Mesenchymal stem cell (in vitro differentiated cells and primary cell): ENCODE results near the gene KAT6B.

Source experiments
- DNase-seq: peaks from one replicate; pipeline ENCODE4 v3.0.0-alpha.2; 2013
- H2AFZ ChIP-seq: one replicate; pipeline ENCODE4 v1.6.1; 2013; ENCODE audit warnings: low read depth, mild to moderate bottlenecking, control low read depth, inconsistent platforms, low read length, moderate library complexity
- H2AK5ac ChIP-seq: 2 replicates; pipeline ENCODE4 v1.6.1; 2013; ENCODE audit warnings: low read length, moderate library complexity, mild to moderate bottlenecking, inconsistent platforms; ENCODE audit not compliant: severe bottlenecking
- H2BK120ac ChIP-seq: one replicate; pipeline ENCODE4 v1.6.1; 2013; ENCODE audit warnings: low read depth, mild to moderate bottlenecking, inconsistent platforms, low read length, moderate library complexity
- H2BK12ac ChIP-seq, 2 experiments: one replicate each; pipeline ENCODE4 v1.6.1; 2013; ENCODE audit warnings: inconsistent platforms in 2 of 2, low read length in 2 of 2, mild to moderate bottlenecking in 2 of 2, moderate library complexity in 2 of 2, control low read depth in 1 of 2
- H2BK15ac ChIP-seq: one replicate; pipeline ENCODE4 v1.6.1; 2013; ENCODE audit warnings: mild to moderate bottlenecking, low read depth, inconsistent platforms; ENCODE audit not compliant: poor library complexity, severe bottlenecking
- H2BK5ac ChIP-seq: 2 replicates; pipeline ENCODE4 v1.6.1; 2013; ENCODE audit warnings: low read depth, mild to moderate bottlenecking, low read length, control low read depth, inconsistent platforms; ENCODE audit not compliant: poor library complexity, severe bottlenecking
- H3K14ac ChIP-seq, 2 experiments: one replicate each; pipeline ENCODE4 v1.6.1; 2013; ENCODE audit warnings: inconsistent platforms in 2 of 2, low read length in 2 of 2, control low read depth in 1 of 2, mild to moderate bottlenecking in 1 of 2, moderate library complexity in 1 of 2
- H3K18ac ChIP-seq, 2 experiments: one replicate each; pipeline ENCODE4 v1.6.1; 2013; ENCODE audit warnings: inconsistent platforms in 2 of 2, low read length in 2 of 2, control low read depth in 1 of 2, low read depth in 1 of 2, mild to moderate bottlenecking in 1 of 2
- H3K23ac ChIP-seq, 2 experiments: one replicate each; pipeline ENCODE4 v1.6.1; 2013; ENCODE audit warnings: inconsistent platforms in 2 of 2, low read length in 2 of 2, mild to moderate bottlenecking in 2 of 2, moderate library complexity in 2 of 2, control low read depth in 1 of 2
- H3K27ac ChIP-seq: 2 replicates; pipeline ENCODE4 v1.5.1; 2013; ENCODE audit warnings: mild to moderate bottlenecking, moderate library complexity, low read length, control low read depth, inconsistent platforms; ENCODE audit not compliant: poor library complexity, severe bottlenecking
- H3K27me3 ChIP-seq, 2 experiments: 2 replicates each; pipeline versions ENCODE4 v1.6.1 to v1.7.0; 2013; ENCODE audit warnings: low read length in 2 of 2, mild to moderate bottlenecking in 2 of 2, moderate library complexity in 2 of 2, control low read depth in 1 of 2, inconsistent platforms in 1 of 2; ENCODE audit not compliant: control insufficient read depth in 1 of 2, insufficient read depth in 1 of 2
- H3K36me3 ChIP-seq, 2 experiments: 2 replicates each; pipeline versions ENCODE4 v1.6.1 to v1.7.0; 2013; ENCODE audit warnings: low read length in 2 of 2, control low read depth in 1 of 2, inconsistent platforms in 1 of 2, low read depth in 1 of 2, mild to moderate bottlenecking in 1 of 2; ENCODE audit not compliant: insufficient read depth in 2 of 2, control insufficient read depth in 1 of 2
- H3K4ac ChIP-seq, 2 experiments: one replicate each; pipeline ENCODE4 v1.6.1; 2013; ENCODE audit warnings: inconsistent platforms in 2 of 2, low read length in 2 of 2, mild to moderate bottlenecking in 2 of 2, moderate library complexity in 2 of 2, control low read depth in 1 of 2, low read depth in 1 of 2
- H3K4me1 ChIP-seq: 2 replicates; pipeline ENCODE4 v1.6.1; 2013; ENCODE audit warnings: low read depth, low read length, control low read depth; ENCODE audit not compliant: control insufficient read depth, insufficient read depth
- H3K4me2 ChIP-seq: 2 replicates; pipeline ENCODE4 v1.6.1; 2013; ENCODE audit warnings: low read length, mild to moderate bottlenecking, inconsistent platforms; ENCODE audit not compliant: poor library complexity, severe bottlenecking
- H3K4me3 ChIP-seq, 2 experiments: 2 replicates each; pipeline versions ENCODE4 v1.5.1 to v1.7.0; 2013; ENCODE audit warnings: low read length in 2 of 2, mild to moderate bottlenecking in 2 of 2, control low read depth in 1 of 2, low read depth in 1 of 2; ENCODE audit not compliant: insufficient read depth in 1 of 2
- H3K79me1 ChIP-seq: replicated peaks from 2 replicates; pipeline ENCODE4 v1.6.1; 2013; ENCODE audit warnings: mild to moderate bottlenecking, control low read depth, low read length, inconsistent platforms; ENCODE audit not compliant: poor library complexity, severe bottlenecking
- H3K9ac ChIP-seq: 2 replicates; pipeline ENCODE4 v1.7.0; 2013; ENCODE audit warnings: mild to moderate bottlenecking, low read length, moderate library complexity
- H3K9me3 ChIP-seq: 2 replicates; pipeline ENCODE4 v1.7.0; 2013; ENCODE audit warnings: mild to moderate bottlenecking, low read length; ENCODE audit not compliant: control insufficient read depth
- H4K8ac ChIP-seq: one replicate; pipeline ENCODE4 v1.6.1; 2013; ENCODE audit warnings: inconsistent platforms, mild to moderate bottlenecking, low read length, moderate library complexity
- H4K91ac ChIP-seq: one replicate; pipeline ENCODE4 v1.6.1; 2013; ENCODE audit warnings: mild to moderate bottlenecking, low read length, inconsistent platforms
- WGBS: methylation state at CpG from one replicate; pipeline ENCODE4 v1.1.7; 2013; ENCODE audit warnings: mixed read lengths; 5-methylcytosine and 5-hydroxymethylcytosine counted together

KAT6B gene

GRCh38 chr10:74869635-74870034 lies 43.2 kb downstream of the KAT6B start:
- H3K4ac ChIP-seq = no peak overlapping the region
- peaks cover 25% of the 10 kb centered on the region for H3K79me1 ChIP-seq
- no peak overlapping the region for H2AFZ ChIP-seq
- DNase-seq = no peak
- WGBS = no CpG with 5 or more reads among the region's 2 CpGs
- H2BK15ac ChIP-seq = no peak overlapping the region
- H4K91ac ChIP-seq = no peak overlapping the region
- no peak overlapping the region for H3K4me2 ChIP-seq
- H3K36me3 ChIP-seq = no peaks in the 10 kb centered on the region
- H2BK120ac ChIP-seq = no peak overlapping the region
- no peak overlapping the region for H2AK5ac ChIP-seq
- H2BK12ac ChIP-seq = no peak overlapping the region
- H3K27ac ChIP-seq = no peak overlapping the region
- no peak overlapping the region for H3K4me3 ChIP-seq
- H3K23ac ChIP-seq = no peak overlapping the region
- no peak overlapping the region for H4K8ac ChIP-seq
- no peak overlapping the region for H3K9ac ChIP-seq
- no peaks in the 10 kb centered on the region for H3K27me3 ChIP-seq
- H3K14ac ChIP-seq = no peak overlapping the region
- H3K4me1 ChIP-seq = no peaks in the 10 kb centered on the region
- H3K9me3 ChIP-seq = no peaks in the 10 kb centered on the region
- H2BK5ac ChIP-seq = no peak overlapping the region
- H3K18ac ChIP-seq = no peak overlapping the region

- H3K14ac ChIP-seq = no peak overlapping the region
- no peak overlapping the region for H3K18ac ChIP-seq
- no peak overlapping the region for H3K23ac ChIP-seq
- no peak overlapping the region for H2BK120ac ChIP-seq
- H3K9me3 ChIP-seq = no peaks in the 10 kb centered on the region
- H3K4me2 ChIP-seq = no peak overlapping the region
- H2BK12ac ChIP-seq = no peak overlapping the region
- H2BK5ac ChIP-seq = no peak overlapping the region
- no peak overlapping the region for H2AFZ ChIP-seq
- H3K9ac ChIP-seq = no peak overlapping the region
- H2BK15ac ChIP-seq = no peak overlapping the region
- H3K36me3 ChIP-seq = no peaks in the 10 kb centered on the region
- H3K4me1 ChIP-seq = no peaks in the 10 kb centered on the region
- WGBS = no CpG with 5 or more reads among the region's 1 CpG
- no peak overlapping the region for H4K91ac ChIP-seq
- no peak overlapping the region for H2AK5ac ChIP-seq
- H3K4me3 ChIP-seq = no peak overlapping the region
- no peak overlapping the region for H3K4ac ChIP-seq
- H4K8ac ChIP-seq = no peak overlapping the region
- H3K27me3 ChIP-seq = no peaks in the 10 kb centered on the region
- H3K27ac ChIP-seq = no peak overlapping the region
- no peak for DNase-seq
- peaks cover 27% of the 10 kb centered on the region for H3K79me1 ChIP-seq
Observed at GRCh38 chr10:74870191-74870590, 43.8 kb downstream of the KAT6B start.

- no peaks in the 10 kb centered on the region for H3K9me3 ChIP-seq
- H3K4me1 ChIP-seq = no peaks in the 10 kb centered on the region
- H2AFZ ChIP-seq = no peak overlapping the region
- H2BK15ac ChIP-seq = no peak overlapping the region
- no peaks in the 10 kb centered on the region for H3K36me3 ChIP-seq
- H3K27ac ChIP-seq = no peak overlapping the region
- no peak overlapping the region for H4K8ac ChIP-seq
- no peak overlapping the region for H3K4me3 ChIP-seq
- peaks cover 25% of the 10 kb centered on the region for H3K79me1 ChIP-seq
- H3K4me2 ChIP-seq = no peak overlapping the region
- H3K14ac ChIP-seq = no peak overlapping the region
- H4K91ac ChIP-seq = no peak overlapping the region
- H2AK5ac ChIP-seq = no peak overlapping the region
- no peak overlapping the region for H2BK120ac ChIP-seq
- no peak overlapping the region for H3K4ac ChIP-seq
- no peak for DNase-seq
- H3K18ac ChIP-seq = no peak overlapping the region
- no peak overlapping the region for H2BK5ac ChIP-seq
- H3K9ac ChIP-seq = no peak overlapping the region
- WGBS = 82% methylated on average over 5 of the region's 5 CpGs
- no peak overlapping the region for H3K23ac ChIP-seq
- H2BK12ac ChIP-seq = no peak overlapping the region
- H3K27me3 ChIP-seq = no peaks in the 10 kb centered on the region
Observed at GRCh38 chr10:74871595-74872382, 45.4 kb downstream of the KAT6B start.

- Histone ChIP-seq H4K91ac (no peak overlapping the region), H2BK120ac (no peak overlapping the region), H3K27me3 (no peaks in the 10 kb centered on the region), H3K4me1 (no peaks in the 10 kb centered on the region), H3K79me1 (peaks cover 31% of the 10 kb centered on the region), H3K4ac (no peak overlapping the region), H2BK12ac (no peak overlapping the region), H3K27ac (no peak overlapping the region), H3K18ac (no peak overlapping the region), H4K8ac (no peak overlapping the region), H2AK5ac (no peak overlapping the region), H2AFZ (no peak overlapping the region), H3K4me2 (no peak overlapping the region), H3K4me3 (no peak overlapping the region), H2BK5ac (no peak overlapping the region), H3K9ac (no peak overlapping the region), H3K23ac (no peak overlapping the region), H3K9me3 (no peaks in the 10 kb centered on the region), H3K14ac (no peak overlapping the region), H2BK15ac (no peak overlapping the region), H3K36me3 (no peaks in the 10 kb centered on the region)
- no peak for DNase-seq
- 96% methylated on average over 1 of the region's 5 CpGs for WGBS
Observed at GRCh38 chr10:74873803-74874454, 47.5 kb downstream of the KAT6B start.
